ENCODE measurements around the gene SP3.
A peak's percentile ranks its signal among the peaks of the same experiment; 100 is the strongest.

SP3 gene

GRCh38 chr2:173965372-173966025, at the start of gene SP3:
TSS of gene SP3 (minus strand) at chr2:173965373. CDS start at chr2:173965171, 202 bp downstream.
- DNase-seq: peak; percentile 94

- no peak for DNase-seq
Measured at GRCh38 chr2:174014699-174015070, 49.5 kb upstream of the SP3 start.

GRCh38 chr2:174014011-174014698, 49.0 kb upstream of the SP3 start:
- DNase-seq: no peak

DNA sequence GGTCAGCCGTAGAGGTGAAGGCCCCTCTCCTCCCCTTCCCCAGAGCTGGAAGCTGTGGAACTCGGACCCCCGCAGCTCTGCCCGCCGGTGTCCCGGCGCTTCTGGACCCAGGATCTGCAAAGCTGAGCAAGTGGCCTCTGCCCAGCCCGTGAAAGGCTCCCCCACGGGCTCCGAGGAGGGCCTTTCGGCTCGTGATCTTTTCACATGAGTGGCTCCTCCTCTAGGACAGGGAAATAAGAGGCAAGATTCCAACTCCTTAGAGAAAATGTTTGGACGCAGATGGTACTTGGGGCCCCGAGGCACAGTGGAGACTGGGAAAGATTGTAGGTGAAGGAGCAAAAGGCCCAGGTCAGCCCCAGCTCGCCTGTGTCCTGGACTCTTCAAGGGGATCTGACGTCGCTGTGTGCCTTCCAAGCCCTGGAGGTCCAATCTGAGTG, 48.2 kb upstream of the SP3 start:
- no peak for DNase-seq

DNA sequence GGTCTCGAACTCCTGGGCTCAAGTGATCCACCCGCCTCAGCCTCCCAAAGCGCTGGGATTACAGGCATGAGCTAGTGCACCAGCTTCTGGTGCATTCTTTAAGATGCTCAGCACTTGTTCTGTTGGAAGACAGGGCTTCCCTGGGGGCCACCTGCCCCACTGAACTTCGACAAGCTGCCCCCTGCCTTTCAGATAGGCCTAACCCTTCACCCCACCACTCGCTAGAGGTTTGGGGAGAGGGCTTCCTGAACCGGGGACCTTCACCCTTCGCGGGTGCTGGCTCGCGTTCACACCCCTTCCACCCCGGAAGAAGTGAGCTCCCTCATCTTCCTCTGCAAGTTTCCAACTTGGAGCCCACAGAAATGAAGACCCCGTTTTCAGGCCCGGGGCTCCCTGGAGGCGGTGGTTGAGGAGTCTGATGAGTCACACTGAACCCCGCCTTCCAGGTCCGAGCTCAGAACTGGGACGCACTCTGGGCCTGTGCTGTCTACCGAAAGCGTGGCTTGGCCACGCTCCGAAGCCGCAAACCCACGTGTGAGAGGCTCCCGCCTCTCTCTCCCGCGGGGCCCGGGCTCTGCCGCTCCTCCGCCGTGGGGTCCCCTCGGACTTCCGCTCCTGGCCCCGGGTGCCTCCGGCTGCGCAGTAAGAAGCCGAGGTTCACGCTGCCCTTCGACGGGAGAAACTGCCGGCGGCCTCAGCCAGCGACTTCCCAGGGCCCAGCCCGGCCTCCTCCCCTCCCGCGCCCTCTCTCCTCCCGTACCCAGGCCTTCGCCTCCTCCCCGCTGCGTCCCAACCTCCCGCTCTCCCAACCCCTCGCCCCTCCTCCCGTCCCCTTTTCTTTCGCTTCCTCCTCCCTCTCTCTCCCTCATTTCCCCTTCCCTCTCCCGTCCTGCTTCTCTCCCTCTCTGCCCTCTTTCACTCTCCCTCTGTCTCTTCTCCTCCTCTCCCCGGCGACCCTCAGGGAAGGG, 47.5 kb upstream of the SP3 start:
- DNase-seq: no peak

DNA sequence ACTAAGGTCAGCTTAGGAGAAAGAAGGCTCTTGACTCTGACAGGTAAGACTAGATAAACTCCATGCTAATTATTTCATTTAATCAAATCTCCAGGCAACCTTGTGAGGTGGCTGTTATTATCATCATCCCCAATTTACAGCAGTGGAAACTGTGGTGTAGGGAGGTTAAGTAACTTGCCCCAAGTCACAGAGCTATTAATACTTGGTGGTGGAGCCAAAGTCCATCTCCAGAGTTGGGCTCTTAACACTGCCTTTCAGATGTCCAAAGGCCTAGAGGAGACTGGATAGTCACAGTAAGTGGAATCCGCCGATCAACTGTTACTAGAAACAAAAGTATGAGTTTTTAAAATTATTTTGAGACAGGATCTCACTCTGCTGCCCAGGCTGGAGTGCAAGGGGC, 46.6 kb upstream of the SP3 start:
- no peak for DNase-seq

- DNase-seq: no peak
Measured at GRCh38 chr2:174011173-174011572, 46.0 kb upstream of the SP3 start.

GRCh38 chr2:174009488-174010223, 44.5 kb upstream of the SP3 start:
- no peak for DNase-seq

- DNase-seq: no peak
Measured at GRCh38 chr2:174008720-174009119, 43.5 kb upstream of the SP3 start.

GRCh38 chr2:174007010-174007409, 41.8 kb upstream of the SP3 start:
- no peak for DNase-seq

- no peak for DNase-seq
Measured at GRCh38 chr2:174005801-174006419, 40.7 kb upstream of the SP3 start.

DNA sequence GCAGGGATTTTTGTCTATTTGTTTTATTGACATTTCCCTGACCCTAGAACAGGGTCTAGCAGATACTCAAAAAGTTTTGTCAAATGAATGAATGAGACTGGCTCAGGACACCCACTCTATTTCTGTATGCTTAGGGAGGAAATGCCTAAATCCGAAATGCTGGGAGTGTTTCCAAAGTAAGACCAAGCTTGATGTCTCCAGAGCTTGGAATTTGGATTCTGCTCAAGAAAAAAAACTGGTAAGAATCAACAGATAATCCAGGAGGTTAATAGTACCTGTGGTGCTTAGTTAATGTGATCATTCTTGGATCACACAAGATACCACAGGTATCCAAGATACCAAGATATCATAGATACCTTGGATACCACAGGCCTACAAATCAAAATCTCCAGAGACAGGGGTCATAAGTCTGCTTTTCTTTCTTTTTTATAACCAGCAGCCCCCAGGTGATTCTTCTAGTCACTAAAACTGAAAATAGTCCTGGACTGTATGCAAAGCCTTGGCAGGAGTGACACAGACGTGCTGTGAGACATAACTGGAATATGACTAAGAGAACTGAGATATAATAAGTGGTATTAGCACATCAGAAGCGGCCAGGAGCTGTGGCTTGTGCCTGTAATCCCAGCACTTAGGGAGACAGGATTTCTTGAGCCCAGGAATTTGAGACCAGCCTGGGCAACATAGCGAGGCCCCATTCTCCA, 39.9 kb upstream of the SP3 start:
- peak; percentile 84 for DNase-seq

GRCh38 chr2:174003720-174004695, 38.8 kb upstream of the SP3 start:
- DNase-seq: peak; percentile 25

- DNase-seq: no peak
Measured at GRCh38 chr2:174002679-174003078, 37.5 kb upstream of the SP3 start.

- DNase-seq: no peak
Measured at GRCh38 chr2:174001107-174001506, 35.9 kb upstream of the SP3 start.

DNA sequence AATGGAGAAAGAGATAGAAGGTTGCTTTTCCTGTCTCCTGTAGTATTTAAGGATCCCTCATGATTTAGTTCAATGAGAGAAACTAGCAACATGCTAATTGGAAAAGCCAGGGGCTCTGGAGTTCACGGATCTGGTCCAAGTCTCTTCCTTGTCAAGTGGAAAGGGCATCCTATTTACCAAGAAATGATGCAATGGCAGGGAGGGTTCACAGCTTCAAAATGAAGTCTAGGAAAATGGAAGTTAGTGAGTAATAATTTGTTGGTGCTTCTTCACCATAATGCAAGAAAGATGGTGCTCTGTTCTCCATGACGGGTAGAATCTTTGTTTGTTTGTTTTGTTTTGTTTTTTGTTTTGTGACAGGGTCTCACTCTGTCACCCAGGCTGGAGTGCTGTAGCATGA, 34.6 kb upstream of the SP3 start:
- no peak for DNase-seq

DNA sequence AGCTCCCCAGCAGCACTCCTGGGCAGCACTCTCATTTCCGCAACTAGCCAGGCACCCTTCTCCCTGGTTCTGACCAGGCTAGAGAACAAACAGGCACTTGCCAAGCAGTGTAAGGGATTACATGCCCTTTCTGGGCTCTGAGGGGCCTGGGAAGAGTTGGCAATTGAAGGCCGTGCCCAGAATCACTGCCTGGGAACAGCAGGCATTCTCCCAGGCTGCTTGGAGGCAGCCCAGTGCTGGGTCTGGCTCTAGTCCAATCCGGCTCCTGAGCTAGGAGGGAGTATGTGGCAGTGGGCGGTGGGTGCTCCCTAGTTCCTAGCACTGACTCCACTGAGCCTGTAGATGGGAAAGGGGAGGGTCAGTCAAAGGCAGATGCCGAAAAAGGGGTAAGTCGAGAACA, 34.1 kb upstream of the SP3 start:
- DNase-seq: no peak

- no peak for DNase-seq
Measured at GRCh38 chr2:173998386-173998785, 33.2 kb upstream of the SP3 start.

GRCh38 chr2:173997753-173998152, 32.6 kb upstream of the SP3 start:
- DNase-seq: no peak

DNA sequence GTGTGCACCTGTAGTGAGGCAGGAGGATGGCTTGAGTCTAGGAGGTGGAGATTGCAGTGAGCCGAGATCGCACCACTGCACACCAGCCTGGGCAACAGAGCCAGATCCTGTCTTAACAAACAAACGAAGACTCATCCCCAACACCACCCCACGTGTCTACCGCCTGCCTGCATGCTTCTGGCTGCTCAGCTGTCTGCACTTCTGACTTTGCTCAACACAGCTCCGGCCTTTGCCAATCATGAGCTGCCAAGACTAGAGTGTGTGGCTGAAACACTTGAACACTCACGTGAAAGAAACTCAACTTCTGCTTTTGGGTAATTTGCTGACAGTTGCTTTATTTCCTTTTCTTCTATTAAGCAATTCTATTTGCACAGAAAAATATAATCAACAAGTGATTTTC, 32.1 kb upstream of the SP3 start:
- no peak for DNase-seq

DNA sequence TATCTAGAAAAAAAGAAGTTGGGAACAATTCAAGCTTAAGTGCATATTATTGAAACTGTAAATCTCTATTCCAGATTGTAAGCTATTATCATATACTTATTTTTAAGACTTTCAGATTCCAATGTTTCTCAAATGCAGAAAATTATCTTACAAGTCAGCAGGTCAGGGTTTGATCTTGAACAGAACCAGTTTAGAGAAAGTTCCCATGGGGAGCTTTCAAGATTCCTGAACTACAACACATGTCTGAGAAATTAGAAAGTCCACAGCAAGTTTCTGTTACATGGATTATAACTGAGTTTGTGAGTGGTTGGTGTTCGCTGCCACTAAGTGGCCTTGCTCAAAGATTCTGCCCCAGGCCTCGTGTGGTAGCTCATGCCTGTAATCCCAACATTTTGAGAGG, 31.6 kb upstream of the SP3 start:
- DNase-seq: no peak

Measured in NCI-H226 (cell line).